MM.1S (cell line): ENCODE results near the gene KIRREL2.

Source experiments
- DNase-seq: peaks from one replicate; pipeline ENCODE4 v3.0.0-alpha.2; 2015
- H2AFZ ChIP-seq: fragments of 300-600 bp; sonication (generic); 2 replicates; pipeline ENCODE4 v1.6.0; 2016; ENCODE audit warnings: antibody characterized with exemption, low read length
- H3F3A ChIP-seq: fragments of 300-600 bp; sonication (generic); 2 replicates; pipeline ENCODE4 v1.6.1; 2016; ENCODE audit warnings: mild to moderate bottlenecking, antibody characterized with exemption, low read length, moderate library complexity, mixed read lengths; ENCODE audit not compliant: insufficient read depth
- H3K27ac ChIP-seq: fragments of 300-600 bp; sonication (generic); 2 replicates; pipeline ENCODE4 v1.5.1; 2016; ENCODE audit warnings: mild to moderate bottlenecking, low read length
- H3K27me3 ChIP-seq: fragments of 300-600 bp; sonication (generic); replicated peaks from 2 replicates; pipeline ENCODE4 v1.6.0; 2016; ENCODE audit warnings: low read length; ENCODE audit not compliant: insufficient read depth
- H3K36me3 ChIP-seq: fragments of 300-600 bp; sonication (generic); replicated peaks from 2 replicates; pipeline ENCODE4 v1.6.1; 2016; ENCODE audit warnings: mild to moderate bottlenecking, low read length, mixed read lengths; ENCODE audit not compliant: insufficient read depth
- H3K4me1 ChIP-seq: fragments of 300-600 bp; sonication (generic); 2 replicates; pipeline ENCODE4 v1.6.1; 2016; ENCODE audit warnings: low read length, mixed read lengths
- H3K4me2 ChIP-seq: fragments of 300-600 bp; sonication (generic); 2 replicates; pipeline ENCODE4 v1.6.0; 2016; ENCODE audit warnings: low read depth, low read length
- H3K4me3 ChIP-seq: fragments of 300-600 bp; sonication (generic); 2 replicates; pipeline ENCODE4 v1.5.1; 2016; ENCODE audit warnings: low read length, mixed read lengths
- H3K79me2 ChIP-seq: fragments of 300-600 bp; sonication (generic); 2 replicates; pipeline ENCODE4 v1.6.1; 2016; ENCODE audit warnings: mixed run types, low read length, mixed read lengths
- H3K9ac ChIP-seq: fragments of 300-600 bp; sonication (generic); 2 replicates; pipeline ENCODE4 v1.6.1; 2016; ENCODE audit warnings: low read length, mixed read lengths
- H3K9me2 ChIP-seq: fragments of 300-600 bp; sonication (generic); replicated peaks from 2 replicates; pipeline ENCODE4 v1.6.1; 2016; ENCODE audit warnings: mild to moderate bottlenecking, low read length, mixed read lengths; ENCODE audit not compliant: insufficient read depth
- H3K9me3 ChIP-seq: fragments of 300-600 bp; sonication (generic); replicated peaks from 2 replicates; pipeline ENCODE4 v1.6.1; 2016; ENCODE audit warnings: mild to moderate bottlenecking, low read length, mixed read lengths; ENCODE audit not compliant: insufficient read depth
- H4K20me1 ChIP-seq: fragments of 300-600 bp; sonication (generic); 2 replicates; pipeline ENCODE4 v1.6.1; 2016; ENCODE audit warnings: mild to moderate bottlenecking, low read length, moderate library complexity, mixed read lengths; ENCODE audit not compliant: insufficient read depth
- EZH2 ChIP-seq: fragments of 300-600 bp; sonication (generic); optimal IDR thresholded peaks from 2 replicates; pipeline ENCODE3; 2017; ENCODE audit warnings: low read depth, mild to moderate bottlenecking, antibody characterized with exemption, low read length, mixed read lengths
- EZH2phosphoT487 ChIP-seq: fragments of 300-600 bp; sonication (generic); IDR thresholded peaks from 2 replicates; pipeline ENCODE4 v1.6.1; 2018; ENCODE audit warnings: antibody characterized with exemption, low read length
- TF ChIP-seq, protein P1 (sequence below): fragments of 300-600 bp; sonication (generic); IDR thresholded peaks from 2 replicates; pipeline ENCODE4 v1.5.1; 2016; ENCODE audit warnings: antibody characterized with exemption, low read length, mixed read lengths

Gene KIRREL2

DNA sequence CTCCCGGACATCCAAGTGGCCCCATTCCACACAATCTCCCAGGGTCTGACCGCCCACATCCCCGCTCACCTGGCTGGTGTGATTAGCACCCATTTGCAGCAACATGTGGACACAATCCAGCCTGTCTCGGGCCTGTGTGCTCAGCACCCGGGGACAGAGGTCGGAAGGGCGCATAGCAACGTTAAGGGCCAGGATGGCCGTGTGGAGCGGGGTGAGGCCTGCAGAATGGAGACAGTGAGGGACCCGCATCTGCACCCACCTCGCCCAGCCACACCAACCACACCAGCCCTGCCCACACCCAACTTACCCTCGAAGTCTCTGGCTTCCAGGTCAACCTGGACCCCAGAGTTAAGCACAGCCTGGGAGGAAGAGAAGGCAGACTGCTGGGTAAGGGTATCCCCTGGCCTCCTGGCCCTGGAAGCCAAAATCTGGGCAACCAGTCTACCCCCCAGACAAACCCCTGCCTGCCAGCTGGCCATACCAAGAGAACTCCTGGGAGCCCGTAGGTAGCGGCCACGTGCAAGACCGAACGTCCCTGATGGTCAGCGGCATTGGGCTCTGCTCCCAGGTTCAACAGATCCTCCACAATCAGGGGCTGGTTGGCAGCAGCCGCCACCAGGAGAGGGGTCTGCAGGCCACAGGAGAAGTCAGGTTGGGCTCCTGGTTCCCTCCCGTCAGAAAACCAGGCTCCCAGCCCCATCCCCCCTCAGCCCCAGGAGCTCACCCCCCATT lies 39.4 kb downstream of the KIRREL2 start:
- Histone ChIP-seq H3K9me3 (no peaks in the 10 kb centered on the region), H3K4me1 (peaks cover 5% of the 10 kb centered on the region; the same call in 1 of the 2 replicates), H3K36me3 (no peaks in the 10 kb centered on the region), H3K27ac (no peak overlapping the region), H3F3A (peaks cover 9% of the 10 kb centered on the region; the same call in 1 of the 2 replicates), H3K9ac (no peak overlapping the region), H2AFZ (no peak overlapping the region), H3K79me2 (peaks cover 9% of the 10 kb centered on the region; the same call in 1 of the 2 replicates), H3K4me2 (no peak overlapping the region), H4K20me1 (no peaks in the 10 kb centered on the region), H3K4me3 (no peak overlapping the region), H3K9me2 (no peaks in the 10 kb centered on the region), H3K27me3 (no peaks in the 10 kb centered on the region)
- TF ChIP-seq EZH2, result no peak
- TF ChIP-seq EZH2phosphoT487, result no peak
- TF ChIP-seq, protein P1, sequence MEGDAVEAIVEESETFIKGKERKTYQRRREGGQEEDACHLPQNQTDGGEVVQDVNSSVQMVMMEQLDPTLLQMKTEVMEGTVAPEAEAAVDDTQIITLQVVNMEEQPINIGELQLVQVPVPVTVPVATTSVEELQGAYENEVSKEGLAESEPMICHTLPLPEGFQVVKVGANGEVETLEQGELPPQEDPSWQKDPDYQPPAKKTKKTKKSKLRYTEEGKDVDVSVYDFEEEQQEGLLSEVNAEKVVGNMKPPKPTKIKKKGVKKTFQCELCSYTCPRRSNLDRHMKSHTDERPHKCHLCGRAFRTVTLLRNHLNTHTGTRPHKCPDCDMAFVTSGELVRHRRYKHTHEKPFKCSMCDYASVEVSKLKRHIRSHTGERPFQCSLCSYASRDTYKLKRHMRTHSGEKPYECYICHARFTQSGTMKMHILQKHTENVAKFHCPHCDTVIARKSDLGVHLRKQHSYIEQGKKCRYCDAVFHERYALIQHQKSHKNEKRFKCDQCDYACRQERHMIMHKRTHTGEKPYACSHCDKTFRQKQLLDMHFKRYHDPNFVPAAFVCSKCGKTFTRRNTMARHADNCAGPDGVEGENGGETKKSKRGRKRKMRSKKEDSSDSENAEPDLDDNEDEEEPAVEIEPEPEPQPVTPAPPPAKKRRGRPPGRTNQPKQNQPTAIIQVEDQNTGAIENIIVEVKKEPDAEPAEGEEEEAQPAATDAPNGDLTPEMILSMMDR, result no peak
- no peak for DNase-seq

DNA sequence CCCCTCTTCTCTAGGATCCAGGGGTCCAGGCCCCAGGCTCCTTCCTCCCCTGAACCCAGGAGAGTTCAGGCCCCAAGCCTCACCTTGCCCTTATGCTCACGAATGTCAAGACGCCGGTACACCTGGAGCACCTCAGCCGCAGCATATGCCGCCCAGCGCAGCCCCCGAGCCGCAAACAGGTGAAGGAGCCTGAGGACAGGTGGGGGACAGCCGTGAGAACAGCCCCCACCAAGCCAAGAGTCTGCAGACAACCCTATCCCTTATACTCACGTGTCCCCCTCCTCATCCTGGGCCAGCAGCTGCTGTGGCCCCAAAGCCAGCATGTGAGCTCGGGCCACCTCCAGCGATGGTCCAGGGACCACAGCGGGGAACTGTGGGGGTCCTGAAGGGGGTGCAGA lies 39.9 kb downstream of the KIRREL2 start:
- Histone ChIP-seq H3K9me3 (no peaks in the 10 kb centered on the region), H2AFZ (no peak overlapping the region), H3K4me1 (peaks cover 5% of the 10 kb centered on the region; the same call in 1 of the 2 replicates), H3K27me3 (no peaks in the 10 kb centered on the region), H3K4me3 (no peak overlapping the region), H4K20me1 (no peaks in the 10 kb centered on the region), H3K9me2 (no peaks in the 10 kb centered on the region), H3K79me2 (peaks cover 9% of the 10 kb centered on the region; the same call in 1 of the 2 replicates), H3K9ac (no peak overlapping the region), H3K4me2 (no peak overlapping the region), H3K27ac (no peak overlapping the region), H3F3A (peaks cover 9% of the 10 kb centered on the region; the same call in 1 of the 2 replicates), H3K36me3 (no peaks in the 10 kb centered on the region)
- no peak for DNase-seq
- no peak for TF ChIP-seq EZH2
- TF ChIP-seq, protein P1, result no peak

GRCh38 chr19:35897706-35898451 lies 41.2 kb downstream of the KIRREL2 start:
- Histone ChIP-seq H3K4me1 (peaks cover 5% of the 10 kb centered on the region; the same call in 1 of the 2 replicates), H3K79me2 (peaks cover 9% of the 10 kb centered on the region; the same call in 1 of the 2 replicates), H3K4me2 (no peak overlapping the region), H3K9me2 (no peaks in the 10 kb centered on the region), H2AFZ (no peak overlapping the region), H3K36me3 (no peaks in the 10 kb centered on the region), H3K9me3 (no peaks in the 10 kb centered on the region), H3K27me3 (0 out of 2 replicates have a peak, but pooled peaks cover 5% of the 10 kb centered on the region), H3K4me3 (no peak overlapping the region), H3F3A (peaks cover 9% of the 10 kb centered on the region; the same call in 1 of the 2 replicates), H4K20me1 (no peaks in the 10 kb centered on the region), H3K9ac (no peak overlapping the region), H3K27ac (no peak overlapping the region)
- no peak for DNase-seq
- TF ChIP-seq, protein P1, result no peak
- no peak for TF ChIP-seq EZH2
